PC-3 (cell line): ENCODE measurements around the gene TEX10. TPM values are rescaled to one million over a fixed set of nuclear protein-coding genes. Genes with fewer than 3 reads are reported as not detected.

Source experiments
- ATAC-seq: fragments of 200-7000 bp; cut with Tn5 transposase; 2 replicates; pipeline ENCODE4 v1.9.1; 2020; ENCODE audit warnings: mild to moderate bottlenecking, moderate library complexity
- BruUV-seq: library from RNA; stranded (reverse); fragments of 400-500 nt; replicated peaks from 2 replicates; lab custom pipeline; 2021; lab: Mats Ljungman, UMichigan
- CTCF ChIA-PET: fragments of 300-600 bp; sonication (Branson Sonifier 250); formaldehyde crosslinking; loops from one replicate; lab custom pipeline; 2022; ENCODE audit warnings: antibody characterized with exemption; lab: Charles Lee
- POLR2A ChIA-PET: fragments of 300-600 bp; sonication (Branson Sonifier 250); formaldehyde crosslinking; loops from one replicate; lab custom pipeline; 2022; ENCODE audit warnings: antibody characterized with exemption; ENCODE audit not compliant: unreplicated experiment; lab: Charles Lee
- DNase-seq: peaks from one replicate; pipeline ENCODE4 v3.0.0-alpha.2; 2015
- H2AFZ ChIP-seq: fragments of 300-600 bp; sonication (generic); 2 replicates; pipeline ENCODE4 v1.6.0; 2016; ENCODE audit warnings: antibody characterized with exemption, low read length
- H3F3A ChIP-seq: fragments of 300-600 bp; sonication (generic); one replicate; pipeline ENCODE4 v1.6.0; 2017; ENCODE audit warnings: antibody characterized with exemption, low read length, control low read depth, mild to moderate bottlenecking; ENCODE audit not compliant: unreplicated experiment
- H3K27ac ChIP-seq: fragments of 300-600 bp; sonication (generic); 2 replicates; pipeline ENCODE4 v1.5.1; 2016; ENCODE audit warnings: mild to moderate bottlenecking, low read length
- H3K27me3 ChIP-seq: fragments of 300-600 bp; sonication (generic); 2 replicates; pipeline ENCODE4 v1.6.1; 2016; ENCODE audit warnings: low read length, mixed read lengths
- H3K36me3 ChIP-seq: fragments of 300-600 bp; sonication (generic); 2 replicates; pipeline ENCODE4 v1.6.1; 2016; ENCODE audit warnings: low read depth, mixed run types, low read length, mixed read lengths
- H3K4me1 ChIP-seq: fragments of 300-600 bp; sonication (generic); 2 replicates; pipeline ENCODE4 v1.5.1; 2016; ENCODE audit warnings: low read length; ENCODE audit not compliant: insufficient read depth
- H3K4me2 ChIP-seq: fragments of 300-600 bp; sonication (generic); 2 replicates; pipeline ENCODE4 v1.6.0; 2016; ENCODE audit warnings: low read length
- H3K4me3 ChIP-seq: fragments of 300-600 bp; sonication (generic); 2 replicates; pipeline ENCODE4 v1.5.1; 2016; ENCODE audit warnings: mild to moderate bottlenecking, low read length, mixed read lengths
- H3K79me2 ChIP-seq: fragments of 300-600 bp; sonication (generic); 2 replicates; pipeline ENCODE4 v1.6.1; 2017; ENCODE audit warnings: low read length, mixed read lengths
- H3K9ac ChIP-seq: fragments of 300-600 bp; sonication (generic); 2 replicates; pipeline ENCODE4 v1.6.0; 2016; ENCODE audit warnings: mild to moderate bottlenecking, low read length
- H3K9me2 ChIP-seq: fragments of 300-600 bp; sonication (generic); replicated peaks from 2 replicates; pipeline ENCODE4 v1.6.1; 2016; ENCODE audit warnings: mixed run types, low read length, mixed read lengths
- H3K9me3 ChIP-seq: fragments of 300-600 bp; sonication (generic); 2 replicates; pipeline ENCODE4 v1.6.1; 2016; ENCODE audit warnings: low read length, mixed read lengths
- H4K20me1 ChIP-seq: fragments of 300-600 bp; sonication (generic); 2 replicates; pipeline ENCODE4 v1.6.1; 2016; ENCODE audit warnings: low read length, mixed read lengths
- CTCF ChIP-seq: fragments of 300-600 bp; sonication (generic); conservative IDR thresholded peaks from 2 replicates; pipeline ENCODE4 v1.5.1; 2017; ENCODE audit warnings: antibody characterized with exemption, low read depth, mild to moderate bottlenecking, low read length
- EZH2 ChIP-seq: fragments of 300-600 bp; sonication (generic); IDR thresholded peaks from one replicate; pipeline ENCODE4 v1.6.1; 2017; ENCODE audit warnings: antibody characterized with exemption, mild to moderate bottlenecking, low read length; ENCODE audit not compliant: unreplicated experiment
- EZH2phosphoT487 ChIP-seq: fragments of 300-600 bp; sonication (generic); IDR thresholded peaks from 2 replicates; pipeline ENCODE4 v1.6.1; 2018; ENCODE audit warnings: mild to moderate bottlenecking, antibody characterized with exemption, low read length, borderline replicate concordance
- intact Hi-C: fragments of 100-400 bp; cut with micrococcal nuclease; formaldehyde crosslinking; loops from 2 replicates; pipeline ENCODE4 v1.9.0; 2023
- total RNA-seq: library from RNA; depleted of rRNA; stranded (reverse); fragments of >200 nt; gene quantifications from 2 replicates; pipeline ENCODE4 v1.2.3, GENCODE V29; 2014

Gene TEX10
- total RNA-seq, 1 experiment from 2014 or later = 22.1 TPM

- POLR2A ChIA-PET = no interaction called here
- no peaks in the 10 kb centered on the region for H3K36me3 ChIP-seq
- intact Hi-C loops = loop anchor here (10.0 kb wide), 1 partner anchor 239 kb away; no protein-coding TSS in a partner anchor
These were observed 2.8 kb upstream of the TEX10 start for GRCh38 chr9:100355561-100355960.

GRCh38 chr9:100354121-100354800 lies 1.5 kb upstream of the TEX10 start:
- Histone ChIP-seq H3K4me2 (no peak overlapping the region), H3K27ac (no peak overlapping the region), H4K20me1 (peaks cover 26% of the 10 kb centered on the region; the same call in 1 of the 2 replicates), H3K9me3 (no peaks in the 10 kb centered on the region), H3K27me3 (no peaks in the 10 kb centered on the region), H3K4me1 (peaks cover 18% of the 10 kb centered on the region), H2AFZ (no peak overlapping the region), H3K36me3 (no peaks in the 10 kb centered on the region), H3K9ac (no peak overlapping the region), H3K9me2 (no peaks in the 10 kb centered on the region), H3F3A (no peaks in the 10 kb centered on the region), H3K79me2 (peaks cover 35% of the 10 kb centered on the region), H3K4me3 (no peak overlapping the region)
- DNase-seq (no peak), ATAC-seq (no peak)
- no peak for TF ChIP-seq EZH2phosphoT487
- no peak for TF ChIP-seq CTCF
- no peak for TF ChIP-seq EZH2
- POLR2A ChIA-PET = no interaction called here
- no TSS peak for BruUV-seq
- CTCF ChIA-PET = interaction anchor here (1.1 kb wide), 1 partner anchor 119 kb away, joined by 3 read pairs; the partner anchor contains the start of gene TMEFF1
- intact Hi-C loops = loop anchor here (10.0 kb wide), 1 partner anchor 241 kb away; no protein-coding TSS in a partner anchor

More at GRCh38 chr9:100355561-100355960, 2.8 kb upstream of the TEX10 start:
- Histone ChIP-seq H3K9ac (no peak overlapping the region), H3F3A (no peaks in the 10 kb centered on the region), H3K9me3 (no peaks in the 10 kb centered on the region), H3K27ac (no peak overlapping the region), H3K4me1 (peaks cover 13% of the 10 kb centered on the region), H3K4me3 (no peak overlapping the region), H4K20me1 (peaks cover 13% of the 10 kb centered on the region; the same call in 1 of the 2 replicates), H3K27me3 (no peaks in the 10 kb centered on the region), H3K9me2 (no peaks in the 10 kb centered on the region), H2AFZ (no peak overlapping the region), H3K4me2 (no peak overlapping the region), H3K79me2 (peaks cover 22% of the 10 kb centered on the region)
- CTCF ChIA-PET = no interaction called here
- no peak for TF ChIP-seq EZH2
- TF ChIP-seq EZH2phosphoT487 = no peak
- no peak for TF ChIP-seq CTCF
- BruUV-seq = no TSS peak
- DNase-seq (no peak), ATAC-seq (no peak)
